Heart right ventricle (tissue), 16 donors: ENCODE measurements around the gene MIER3. TPM values are rescaled to one million over a fixed set of nuclear protein-coding genes. Genes with fewer than 3 reads are reported as not detected.
"Not testable (repeated sequence)": the region's sequence is repeated elsewhere in the genome, so short reads cannot be mapped to it uniquely, and the experiment has no call there.

ENCODE experiments used
- ATAC-seq, 8 donors: fragments of 200-7000 bp; cut with Tn5 transposase; one replicate each; pipeline ENCODE4 v1.9.1; 2020; ENCODE audit warnings: mild to moderate bottlenecking in 8 of 8, moderate library complexity in 8 of 8, moderate number of reproducible peaks in 1 of 8
- DNase-seq, 2 donors: peaks; one replicate each; pipeline ENCODE4 v3.0.0-alpha.2; 2020
- H3K27ac ChIP-seq, 10 donors: fragments of 200-600 bp; sonication (generic) in 2 of 10; one replicate each; pipeline versions ENCODE4 v1.5.0 to v1.8.0; 2020 to 2022; ENCODE audit warnings: mild to moderate bottlenecking in 3 of 10
- H3K27me3 ChIP-seq, 7 donors: fragments of 200-600 bp; one replicate each; pipeline ENCODE4 v1.8.0; 2021 to 2022; ENCODE audit warnings: mild to moderate bottlenecking in 2 of 7
- H3K36me3 ChIP-seq, 9 donors: fragments of 200-600 bp; sonication (generic) in 1 of 9; one replicate each; pipeline versions ENCODE4 v1.5.0 to v1.8.0; 2020 to 2022; ENCODE audit warnings: mild to moderate bottlenecking in 2 of 9
- H3K4me1 ChIP-seq, 9 donors: fragments of 200-600 bp; sonication (generic) in 1 of 9; one replicate each; pipeline versions ENCODE4 v1.5.0 to v1.8.0; 2020 to 2022; ENCODE audit warnings: mild to moderate bottlenecking in 4 of 9
- H3K4me3 ChIP-seq, 10 donors: fragments of 200-600 bp; sonication (generic) in 2 of 10; one replicate each; pipeline versions ENCODE4 v1.5.0 to v1.8.0; 2020 to 2022; ENCODE audit warnings: mild to moderate bottlenecking in 7 of 10, moderate library complexity in 2 of 10
- H3K9me3 ChIP-seq, 11 donors: fragments of 200-600 bp in 10 of 11; sonication (generic) in 2 of 11; one replicate each; pipeline versions ENCODE4 v1.5.0 to v1.8.0; 2013 to 2022; ENCODE audit warnings: mild to moderate bottlenecking in 2 of 11, control low read depth in 1 of 11, moderate library complexity in 1 of 11
- WGBS, 2 donors: extraction: QIAGEN DNeasy Blood & Tissue Kit; methylation state at CpG; one replicate each; pipeline ENCODE4 v1.1.7; 2013; ENCODE audit warnings: inconsistent platforms in 1 of 2; 5-methylcytosine and 5-hydroxymethylcytosine counted together
- intact Hi-C, 10 donors: fragments of 100-400 bp; cut with DNase I; formaldehyde crosslinking; loops; one replicate each; pipeline versions ENCODE4 v1.11.1 to v1.14.2; 2022
- polyA plus RNA-seq, 2 donors: library from polyadenylated mRNA; stranded (reverse); fragments of 200-250 nt; gene quantifications; one replicate each; pipeline ENCODE4 v1.2.3, GENCODE V29; 2013
- total RNA-seq, 10 donors: library from RNA; stranded (reverse); fragmentation: NEBNext Ultra II Directional in 3 of 10; extraction: Animal tissue kit (Norgen Biotek cat#: 25700) in 3 of 10; gene quantifications; one replicate each; pipeline versions ENCODE4 v1.2.1 to v1.2.4, GENCODE V29; 2021 to 2023
- TF ChIP-seq, protein P1 (sequence below), 9 donors: fragments of 200-600 bp; sonication (generic) in 2 of 9; IDR thresholded peaks; one replicate each; pipeline versions ENCODE4 v1.5.0 to v1.8.0; 2021 to 2022; ENCODE audit warnings: antibody characterized with exemption in 9 of 9, mild to moderate bottlenecking in 5 of 9, moderate library complexity in 1 of 9
- donor health status: Arrhythmogenic right ventricular cardiomyopathy.
- donor health status: ischemic (EF 13 %, LVEDD 7.1; RV severe dilation, severe dysfunction).
- donor health status: healthy with polysubstance abuse.
- donor health status: DM: no; HTN: yes; CAD: no.
- donor health status: DM: no; HTN: no; CAD: no.
- donor health status: ischemic (EF 25% LVEDD 6.9; RV normal size, moderate dysfunction).
- donor health status: ischemic (EF 25% LVEDD 5.7; RV mildly dilated, moderate dysfunction).
- donor health status: healthy.
- donor health status: DM: yes; HTN: yes; CAD: no.
- donor health status: Ischemic cardiomyopathy.
- donor health status: ischemic (EF 35%, LVEDD 5.7; RV mildly dilated, moderate dysfunction).
- donor health status: nonischemic (EF 11% LVEDD 7.7; RV severe dilation, severe dysfunction).
- donor health status: DM: yes; HTN: yes; CAD: no.
- donor health status: PGD.
- donor health status: ischemic (EF 29% LVEDD 5.4; RV normal size, mild dysfunction).
- donor health status: nonischemic (EF 23%, LVEDD 6.1; RV moderate dilation, normal function).

MIER3 gene
- total and polyA plus RNA-seq, 12 donors: 3.3 to 17.9 (median 11.9) TPM

- Histone ChIP-seq H3K27me3 (peaks cover 0 to 2% (median 0%) of the 10 kb centered on the region in 7 donors), H3K4me1 (no peaks in the 10 kb centered on the region), H3K27ac (no peak overlapping the region), H3K36me3 (no peaks in the 10 kb centered on the region), H3K9me3 (no peaks in the 10 kb centered on the region), H3K4me3 (no peak overlapping the region)
- WGBS, 2 donors: 95 to 97% methylated on average over 1 of the region's 1 CpG
- intact Hi-C loops: no loop called here
- TF ChIP-seq, protein P1, sequence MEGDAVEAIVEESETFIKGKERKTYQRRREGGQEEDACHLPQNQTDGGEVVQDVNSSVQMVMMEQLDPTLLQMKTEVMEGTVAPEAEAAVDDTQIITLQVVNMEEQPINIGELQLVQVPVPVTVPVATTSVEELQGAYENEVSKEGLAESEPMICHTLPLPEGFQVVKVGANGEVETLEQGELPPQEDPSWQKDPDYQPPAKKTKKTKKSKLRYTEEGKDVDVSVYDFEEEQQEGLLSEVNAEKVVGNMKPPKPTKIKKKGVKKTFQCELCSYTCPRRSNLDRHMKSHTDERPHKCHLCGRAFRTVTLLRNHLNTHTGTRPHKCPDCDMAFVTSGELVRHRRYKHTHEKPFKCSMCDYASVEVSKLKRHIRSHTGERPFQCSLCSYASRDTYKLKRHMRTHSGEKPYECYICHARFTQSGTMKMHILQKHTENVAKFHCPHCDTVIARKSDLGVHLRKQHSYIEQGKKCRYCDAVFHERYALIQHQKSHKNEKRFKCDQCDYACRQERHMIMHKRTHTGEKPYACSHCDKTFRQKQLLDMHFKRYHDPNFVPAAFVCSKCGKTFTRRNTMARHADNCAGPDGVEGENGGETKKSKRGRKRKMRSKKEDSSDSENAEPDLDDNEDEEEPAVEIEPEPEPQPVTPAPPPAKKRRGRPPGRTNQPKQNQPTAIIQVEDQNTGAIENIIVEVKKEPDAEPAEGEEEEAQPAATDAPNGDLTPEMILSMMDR (IDR thresholded peaks at IDR 0.05): no peak
- ATAC-seq (no peak), DNase-seq (no peak)
Measured at GRCh38 chr5:56984445-56984844, 32.5 kb upstream of the MIER3 start.

- TF ChIP-seq, protein P1 (IDR thresholded peaks at IDR 0.05): no peak
Measured at GRCh38 chr5:56983593-56984361, 31.9 kb upstream of the MIER3 start.

GRCh38 chr5:56981548-56982315 lies 29.8 kb upstream of the MIER3 start:
- 93 to 96% methylated on average over 4 of the region's 4 CpGs for WGBS, 2 donors
- ATAC-seq (no peak), DNase-seq (no peak)
- H3K4me1 ChIP-seq: no peaks in the 10 kb centered on the region
- no peak overlapping the region for H3K4me3 ChIP-seq
- intact Hi-C loops: no loop called here
- peaks cover 0 to 18% (median 0%) of the 10 kb centered on the region in 7 donors for H3K27me3 ChIP-seq
- no peaks in the 10 kb centered on the region for H3K9me3 ChIP-seq
- H3K36me3 ChIP-seq: no peaks in the 10 kb centered on the region
- TF ChIP-seq, protein P1 (IDR thresholded peaks at IDR 0.05): no peak
- H3K27ac ChIP-seq: no peak overlapping the region

More at GRCh38 chr5:56983593-56984361, 31.9 kb upstream of the MIER3 start:
- H3K36me3 ChIP-seq: no peaks in the 10 kb centered on the region
- H3K27me3 ChIP-seq: peaks cover 0 to 9% (median 0%) of the 10 kb centered on the region in 7 donors
- DNase-seq (no peak), ATAC-seq (no peak)
- 41 to 51% methylated on average over 1 of the region's 1 CpG for WGBS, 2 donors
- no peak overlapping the region for H3K27ac ChIP-seq
- no peaks in the 10 kb centered on the region for H3K9me3 ChIP-seq
- H3K4me3 ChIP-seq: no peak overlapping the region
- intact Hi-C loops: no loop called here
- H3K4me1 ChIP-seq: no peaks in the 10 kb centered on the region

GRCh38 chr5:56979968-56980367 lies 28.0 kb upstream of the MIER3 start:
- H3K27me3 ChIP-seq: peaks cover 0 to 18% (median 0%) of the 10 kb centered on the region in 7 donors
- H3K27ac ChIP-seq: no peak overlapping the region
- TF ChIP-seq, protein P1 (IDR thresholded peaks at IDR 0.05): no peak
- no peak overlapping the region for H3K4me3 ChIP-seq
- DNase-seq: no peak
- ATAC-seq: no peak
- intact Hi-C loops: no loop called here
- H3K9me3 ChIP-seq: no peaks in the 10 kb centered on the region
- no peaks in the 10 kb centered on the region for H3K4me1 ChIP-seq
- WGBS, 2 donors: 66 to 77% methylated on average over 13 of the region's 13 CpGs
- no peaks in the 10 kb centered on the region for H3K36me3 ChIP-seq

- ATAC-seq, H3K4me1 ChIP-seq, H3K9me3 ChIP-seq, intact Hi-C loops, H3K36me3 ChIP-seq, H3K4me3 ChIP-seq, DNase-seq, H3K27ac ChIP-seq: not testable (repeated sequence)
- H3K27me3 ChIP-seq: peaks cover 0 to 23% (median 0%) of the 10 kb centered on the region in 7 donors
- 44 to 50% methylated on average over 4 to 5 of the region's 5 CpGs for WGBS, 2 donors
Measured at GRCh38 chr5:56979526-56979925, 27.6 kb upstream of the MIER3 start.
